GM12873 (cell line): Measurements from ENCODE around the gene CNNM1.

ENCODE experiments used
- CTCF ChIP-seq: IDR thresholded peaks from 2 replicates; pipeline ENCODE4 v1.5.1; 2012; ENCODE audit warnings: low read depth, mild to moderate bottlenecking, moderate library complexity, low read length, control low read depth; ENCODE audit not compliant: insufficient read depth; ENCODE audit errors: missing control alignments

Gene CNNM1

GRCh38 chr10:99344715-99345114, 15.6 kb downstream of the CNNM1 start:
- no peak for TF ChIP-seq CTCF

DNA sequence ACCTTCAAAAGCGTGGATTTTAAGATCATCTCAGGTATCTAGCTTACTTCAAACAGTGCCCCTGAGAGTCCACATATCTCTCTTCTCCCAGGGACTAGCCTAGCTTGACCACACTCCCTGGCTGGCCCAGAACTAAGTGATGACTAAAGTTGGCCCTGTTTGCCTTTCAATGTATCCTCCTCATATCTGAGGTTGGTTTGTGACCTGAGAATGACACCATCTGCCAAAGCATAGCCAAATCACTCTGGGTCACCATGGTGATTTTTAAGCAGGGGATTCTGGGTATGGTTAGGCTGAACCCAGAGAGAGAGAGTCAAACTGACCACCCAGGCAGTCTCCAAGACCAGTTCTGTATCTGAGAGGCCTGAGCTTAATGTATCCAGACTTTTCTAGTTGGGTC, 16.2 kb downstream of the CNNM1 start:
- TF ChIP-seq CTCF, result no peak

- TF ChIP-seq CTCF, result no peak
These were observed 17.1 kb downstream of the CNNM1 start for GRCh38 chr10:99346247-99346646.

- TF ChIP-seq CTCF, result no peak
These were observed 18.5 kb downstream of the CNNM1 start for GRCh38 chr10:99347672-99348071.

DNA sequence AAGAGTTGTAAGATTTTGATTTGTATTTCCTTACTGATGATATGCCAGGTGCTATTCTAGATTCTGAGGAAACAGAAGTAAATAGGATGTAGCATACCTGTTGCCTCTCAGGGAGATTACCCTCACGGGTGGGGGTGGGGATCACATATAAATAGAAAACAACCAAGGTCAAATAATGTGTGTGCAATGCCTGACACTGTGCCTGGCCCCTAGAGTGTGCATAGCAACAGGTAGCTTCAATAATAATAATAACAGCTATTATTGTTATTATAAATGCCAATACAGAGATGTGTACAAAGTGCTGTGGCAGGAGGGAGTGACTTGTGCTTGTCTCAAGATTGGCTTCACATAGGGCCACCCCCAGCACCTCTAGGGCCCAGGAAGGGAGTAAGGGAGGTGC, 24.0 kb downstream of the CNNM1 start:
- no peak for TF ChIP-seq CTCF

DNA sequence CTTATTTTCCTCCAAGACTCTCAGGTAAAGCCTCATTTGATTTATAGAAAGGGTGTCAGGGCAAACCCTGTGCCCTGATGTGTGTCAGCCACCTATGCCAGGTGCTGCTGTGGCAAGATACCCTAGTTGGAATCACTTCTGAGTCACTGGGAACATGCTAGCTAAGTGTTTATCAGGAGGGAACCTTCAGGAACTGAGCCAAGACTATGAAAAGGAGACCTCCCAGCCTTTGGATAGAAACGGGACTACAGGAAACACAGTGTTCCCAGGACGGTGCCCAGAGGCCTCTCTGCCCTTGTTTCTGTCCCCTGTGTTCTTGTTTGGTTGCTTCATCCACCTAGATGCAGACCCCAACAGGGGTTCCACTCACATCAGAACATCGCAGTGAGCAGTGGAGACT, 28.5 kb downstream of the CNNM1 start:
- no peak for TF ChIP-seq CTCF

GRCh38 chr10:99358101-99358500, 28.9 kb downstream of the CNNM1 start:
- TF ChIP-seq CTCF, result no peak
